Stimulated activated effector memory CD8-positive, alpha-beta T cell treated with anti-CD3 and anti-CD28 coated beads, Interleukin-12 subunit alpha, Interleukin-12 subunit beta, amount 100 ng/mL, for 72 hours (primary cell): ENCODE data around the gene NAGA.
"Not testable (repeated sequence)": the region's sequence is repeated elsewhere in the genome, so short reads cannot be mapped to it uniquely, and the experiment has no call there.

Source experiments
- ATAC-seq: fragments of 150-1000 bp; cut with Tn5 transposase; 2 replicates; pipeline ENCODE4 v1.10.0; 2021
- DNase-seq, 2 donors: peaks; one replicate each; pipeline ENCODE4 v3.0.0; 2021 to 2022; ENCODE audit warnings: low spot score in 2 of 2
- H3K27ac Mint-ChIP-seq: one replicate; pipeline ENCODE4 v1.8.0; 2022; ENCODE audit warnings: mild to moderate bottlenecking, mixed read lengths
- H3K36me3 Mint-ChIP-seq: one replicate; pipeline ENCODE4 v1.8.0; 2022; ENCODE audit warnings: mild to moderate bottlenecking, mixed read lengths
- H3K4me1 Mint-ChIP-seq: one replicate; pipeline ENCODE4 v1.8.0; 2022; ENCODE audit warnings: mixed read lengths
- H3K4me3 Mint-ChIP-seq: one replicate; pipeline ENCODE4 v1.8.0; 2022; ENCODE audit warnings: mild to moderate bottlenecking, mixed read lengths
- H3K9me3 Mint-ChIP-seq: one replicate; pipeline ENCODE4 v1.8.0; 2022; ENCODE audit warnings: mixed read lengths

Gene NAGA

DNA sequence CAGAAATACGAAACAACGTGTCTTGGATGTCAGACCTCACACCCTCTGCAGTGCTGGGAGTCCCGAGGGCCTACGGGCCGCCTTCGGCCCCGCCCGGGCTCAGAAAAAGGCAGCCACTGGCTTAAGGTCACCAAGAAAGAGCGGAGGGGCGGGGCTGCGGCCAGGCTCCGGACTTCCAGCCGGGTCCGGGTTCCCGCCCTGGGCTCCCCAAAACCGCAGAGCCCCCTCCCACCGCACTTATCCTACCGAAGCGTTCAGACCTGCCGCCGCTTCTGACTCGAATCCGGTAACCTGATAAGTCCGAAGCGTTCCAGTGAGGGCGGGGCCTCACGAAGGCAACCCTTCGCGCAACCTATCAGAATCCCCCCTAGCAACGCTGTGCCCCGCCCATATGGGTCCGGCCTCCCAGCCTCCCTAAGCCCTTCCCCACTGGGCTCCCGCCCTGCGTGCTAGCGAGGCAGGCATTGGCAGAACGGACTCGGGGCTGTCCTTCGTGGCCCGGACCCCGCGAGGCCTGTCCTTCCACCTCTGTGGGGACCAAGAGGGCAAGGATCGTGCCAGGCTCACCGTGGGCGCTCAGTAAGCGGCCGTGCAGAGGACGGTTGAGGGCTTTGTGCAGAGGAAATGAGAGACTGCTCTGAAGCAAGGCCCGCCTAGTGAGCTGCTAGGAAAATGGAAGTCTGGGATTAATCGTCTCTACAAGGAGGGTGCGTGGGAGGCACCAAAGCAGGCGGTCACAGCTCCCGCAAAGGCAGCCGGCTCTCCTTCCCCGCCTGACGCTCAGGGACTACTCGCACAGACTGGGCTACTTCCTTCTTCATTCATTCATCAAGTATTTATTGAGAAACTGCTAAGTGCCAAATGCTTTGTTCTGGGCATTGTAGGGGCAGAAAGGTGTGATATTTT lies at the start of gene NAGA:
Gene NAGA, minus strand, starts transcription at position 296 of the 906 bp plus-strand sequence. CDS start 515 bp downstream, outside the sequence.
- Mint-ChIP-seq H3K9me3 (no peaks in the 10 kb centered on the region), H3K4me1 (peaks cover 40% of the 10 kb centered on the region), H3K36me3 (peaks cover 13% of the 10 kb centered on the region), H3K4me3 (peak within 1 kb of the TSS; percentile 88), H3K27ac (peak within 1 kb of the TSS; percentile 93)
- ATAC-seq (peak; percentile 97), DNase-seq (peak; percentile 81 to 96)

DNA sequence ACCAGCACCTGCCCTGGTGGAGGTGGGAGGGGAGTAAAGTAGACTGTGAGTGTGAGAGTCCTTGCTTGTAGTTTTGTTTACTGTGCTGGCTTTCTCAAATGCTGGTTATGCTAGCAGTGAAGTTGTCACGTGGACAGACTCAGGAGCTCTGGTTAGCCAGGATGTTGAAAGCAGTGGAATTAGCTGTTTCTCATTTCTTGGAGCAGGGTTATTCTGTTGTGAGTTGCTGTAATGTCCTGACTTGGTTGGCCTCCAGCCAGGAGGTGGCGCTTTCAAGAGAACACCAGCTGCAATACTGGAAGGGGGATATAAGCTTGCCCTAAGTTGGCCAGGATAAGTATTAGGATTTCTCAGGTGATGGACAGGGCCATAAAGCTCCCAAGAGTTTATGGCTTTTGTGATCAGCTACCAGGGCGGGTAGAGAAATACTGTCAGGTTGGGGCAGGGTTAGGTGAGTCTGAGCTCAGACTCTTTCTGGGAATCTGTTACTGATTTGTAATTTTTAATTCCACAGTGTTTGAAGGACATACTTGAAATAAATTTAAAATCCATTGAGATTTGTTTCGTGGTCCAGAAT lies 46.3 kb upstream of the NAGA start:
- H3K9me3 Mint-ChIP-seq, result peaks cover 6% of the 10 kb centered on the region
- ATAC-seq, result no peak
- H3K4me1 Mint-ChIP-seq, result peaks cover 31% of the 10 kb centered on the region
- DNase-seq, result no peak
- no peaks in the 10 kb centered on the region for H3K36me3 Mint-ChIP-seq
- H3K27ac Mint-ChIP-seq, result no peak overlapping the region
- no peak overlapping the region for H3K4me3 Mint-ChIP-seq

DNA sequence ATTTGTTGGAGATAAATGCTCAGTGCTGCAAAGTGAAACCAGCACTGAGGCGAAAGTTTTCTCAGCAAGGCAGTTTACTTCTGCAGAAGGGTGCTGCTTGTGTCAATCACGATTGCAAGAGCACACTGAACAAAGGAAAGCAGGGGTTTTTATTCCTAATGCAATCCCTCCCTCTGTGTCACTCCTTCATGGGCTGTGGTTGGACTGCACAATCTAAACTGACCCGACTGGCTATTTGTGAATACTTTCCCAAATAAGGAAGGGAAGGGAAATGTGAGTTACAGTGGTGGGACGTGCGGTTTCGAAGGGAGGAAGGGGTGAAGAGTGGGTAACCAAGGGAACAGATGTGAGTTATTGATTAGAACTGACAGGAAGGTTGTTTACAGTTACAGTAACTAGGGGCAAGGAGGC lies 44.8 kb upstream of the NAGA start:
- H3K27ac Mint-ChIP-seq, ATAC-seq, H3K4me3 Mint-ChIP-seq, H3K9me3 Mint-ChIP-seq, DNase-seq, H3K36me3 Mint-ChIP-seq: not testable (repeated sequence)
- H3K4me1 Mint-ChIP-seq, result peaks cover 19% of the 10 kb centered on the region

DNA sequence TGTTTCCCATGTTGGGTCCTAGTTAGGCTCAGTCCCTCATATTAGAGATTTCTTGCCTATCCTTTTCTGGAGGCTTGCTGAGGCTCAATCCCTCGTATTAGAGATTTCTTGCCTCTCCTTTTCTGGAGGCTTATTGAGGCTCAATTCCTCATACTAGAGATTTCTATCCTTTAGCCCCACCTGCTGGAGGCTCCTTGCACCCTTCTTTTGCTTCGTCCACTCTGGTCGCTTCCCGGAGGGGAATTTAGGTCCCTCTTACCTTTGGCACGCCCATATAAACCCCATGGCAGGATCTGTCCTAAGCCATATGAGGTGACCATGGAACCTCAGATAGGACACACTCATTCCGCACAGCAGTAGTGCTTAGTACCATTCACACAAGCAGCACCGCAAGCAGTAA lies 44.1 kb upstream of the NAGA start:
- ATAC-seq (no peak), DNase-seq (no peak)
- no peak overlapping the region for H3K4me3 Mint-ChIP-seq
- peaks cover 12% of the 10 kb centered on the region for H3K4me1 Mint-ChIP-seq
- no peaks in the 10 kb centered on the region for H3K36me3 Mint-ChIP-seq
- H3K27ac Mint-ChIP-seq, result no peak overlapping the region
- peaks cover 6% of the 10 kb centered on the region for H3K9me3 Mint-ChIP-seq

DNA sequence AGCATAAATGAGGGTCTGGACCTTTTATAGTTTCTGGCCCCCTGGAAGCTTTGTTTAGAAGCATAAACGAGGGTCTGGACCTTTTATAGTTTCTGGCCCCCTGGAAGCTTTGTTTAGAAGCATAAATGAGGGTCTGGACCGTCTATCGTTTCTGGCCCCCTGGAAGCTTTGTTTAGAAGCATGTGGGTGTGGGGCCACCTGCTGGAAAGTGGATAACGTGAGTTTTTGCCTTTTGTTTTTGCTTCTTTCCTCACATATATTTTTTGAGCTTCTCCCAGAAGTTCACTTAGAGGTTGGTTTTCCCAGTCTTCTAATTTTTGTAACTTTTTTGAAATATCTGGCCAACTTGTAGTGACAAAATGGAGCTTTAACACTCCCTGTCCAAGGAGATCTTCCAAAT lies 42.2 kb upstream of the NAGA start:
- not testable (repeated sequence) for H3K4me1 Mint-ChIP-seq, H3K27ac Mint-ChIP-seq, ATAC-seq, H3K9me3 Mint-ChIP-seq, DNase-seq, H3K4me3 Mint-ChIP-seq, H3K36me3 Mint-ChIP-seq

DNA sequence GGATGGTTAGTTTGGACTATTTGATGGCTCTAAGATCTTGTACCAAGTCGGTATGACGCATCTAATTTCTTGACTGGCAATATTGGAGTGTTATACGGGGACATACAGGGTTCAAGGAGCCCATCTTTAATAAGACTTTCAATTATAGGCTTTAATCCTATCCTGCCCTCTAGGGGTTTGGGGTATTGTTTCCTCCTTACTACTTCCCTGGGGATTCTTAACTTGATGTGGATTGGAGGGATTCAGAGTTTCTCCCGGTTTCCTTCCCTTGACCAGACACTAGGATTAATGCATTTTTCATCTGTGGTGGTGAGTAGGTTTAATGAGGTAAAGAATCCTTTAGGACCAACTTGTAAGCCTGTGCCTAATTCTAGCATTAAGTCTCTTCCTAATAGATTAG lies 41.2 kb upstream of the NAGA start:
- no peaks in the 10 kb centered on the region for H3K36me3 Mint-ChIP-seq
- DNase-seq, result no peak
- no peak overlapping the region for H3K4me3 Mint-ChIP-seq
- H3K4me1 Mint-ChIP-seq, result no peaks in the 10 kb centered on the region
- peaks cover 6% of the 10 kb centered on the region for H3K9me3 Mint-ChIP-seq
- peak overlapping the region; percentile 32 for H3K27ac Mint-ChIP-seq
- no peak for ATAC-seq

DNA sequence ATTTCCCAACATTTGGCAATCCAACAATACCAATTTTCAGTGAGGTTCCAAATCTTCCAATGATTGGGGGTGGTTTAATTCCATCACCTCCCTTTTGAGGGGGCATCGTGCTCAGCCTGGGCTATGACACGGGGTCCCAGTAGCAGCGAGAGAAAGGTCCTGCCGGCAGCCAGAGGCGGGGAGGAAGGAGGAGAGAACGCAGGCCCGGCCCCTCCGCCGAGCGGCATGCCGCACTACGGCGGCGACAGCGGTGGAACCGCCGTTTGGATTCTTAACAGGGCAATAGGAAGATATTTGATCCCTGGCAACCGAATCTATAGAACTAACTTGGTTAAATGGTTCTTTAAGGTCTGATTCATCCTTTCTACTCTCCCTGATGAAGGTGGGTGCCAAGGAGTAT lies 38.2 kb upstream of the NAGA start:
- H3K4me3 Mint-ChIP-seq, result no peak overlapping the region
- ATAC-seq (no peak), DNase-seq (no peak)
- no peak overlapping the region for H3K27ac Mint-ChIP-seq
- H3K4me1 Mint-ChIP-seq, result no peaks in the 10 kb centered on the region
- H3K9me3 Mint-ChIP-seq, result no peaks in the 10 kb centered on the region
- H3K36me3 Mint-ChIP-seq, result no peaks in the 10 kb centered on the region

DNA sequence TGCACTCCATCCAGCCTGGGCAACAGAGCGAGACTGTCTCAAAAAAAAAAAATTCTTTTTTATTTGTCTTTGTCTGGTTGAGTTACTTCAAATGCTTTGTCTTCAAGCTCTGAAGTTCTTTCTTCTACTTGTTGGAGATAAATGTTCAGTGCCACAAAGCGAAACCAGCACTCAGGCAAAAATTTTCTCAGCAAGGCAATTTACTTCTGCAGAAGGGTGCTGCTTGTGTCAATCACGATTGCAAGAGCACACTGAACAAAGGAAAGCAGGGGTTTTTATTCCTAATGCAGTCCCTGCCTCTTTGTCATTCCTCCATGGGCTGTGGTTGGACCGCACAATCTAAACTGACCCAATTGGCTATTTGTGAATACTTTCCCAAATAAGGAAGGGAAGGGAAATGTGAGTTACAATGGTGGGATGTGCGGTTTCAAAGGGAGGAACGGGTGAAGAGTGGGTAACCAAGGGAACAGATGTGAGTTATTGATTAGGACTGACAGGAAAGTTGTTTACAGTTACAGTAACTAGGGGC lies 33.8 kb upstream of the NAGA start:
- H3K27ac Mint-ChIP-seq, DNase-seq, H3K4me1 Mint-ChIP-seq, H3K36me3 Mint-ChIP-seq, H3K4me3 Mint-ChIP-seq, ATAC-seq, H3K9me3 Mint-ChIP-seq: not testable (repeated sequence)

DNA sequence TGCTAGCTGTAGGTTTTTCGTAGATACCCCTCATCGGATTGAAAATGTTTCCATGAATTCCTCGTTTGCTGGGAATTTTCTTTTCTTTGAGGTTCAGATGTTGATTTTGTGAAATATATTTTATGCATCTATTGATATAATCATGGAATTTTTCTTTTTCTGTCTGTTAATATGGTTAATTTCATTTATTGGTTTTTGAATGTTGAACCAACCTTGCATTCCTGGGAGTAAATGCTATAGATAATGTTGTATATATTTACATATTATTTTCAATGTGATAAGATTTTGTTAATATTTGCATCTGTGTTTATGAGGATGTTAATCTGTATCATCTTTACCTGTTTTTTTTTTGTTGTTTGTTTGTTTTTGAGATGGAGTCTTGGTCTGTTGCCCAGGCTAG lies 30.6 kb upstream of the NAGA start:
- Mint-ChIP-seq H3K36me3 (peaks cover 10% of the 10 kb centered on the region), H3K4me3 (no peak overlapping the region), H3K27ac (no peak overlapping the region), H3K9me3 (peaks cover 9% of the 10 kb centered on the region), H3K4me1 (no peaks in the 10 kb centered on the region)
- DNase-seq (no peak), ATAC-seq (no peak)

DNA sequence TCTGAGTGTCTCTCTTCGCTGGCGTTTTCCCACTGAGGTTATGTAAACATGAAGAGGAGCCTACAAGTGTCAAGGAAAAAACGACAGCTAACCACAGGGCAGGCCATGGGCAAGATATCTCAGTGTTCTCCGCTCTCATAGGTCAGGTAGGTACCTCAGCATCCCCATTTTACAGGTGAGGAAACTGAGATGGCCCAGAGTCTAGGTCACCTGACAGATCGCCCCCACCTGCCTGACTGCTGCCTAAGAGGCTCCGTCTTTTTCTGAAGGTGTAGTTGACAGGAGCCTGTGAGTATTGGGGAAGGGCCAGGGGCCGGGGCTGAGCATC lies 20.8 kb upstream of the NAGA start:
- Mint-ChIP-seq H3K27ac (peak overlapping the region; percentile 98), H3K4me3 (peak overlapping the region; percentile 94), H3K36me3 (peaks cover 42% of the 10 kb centered on the region), H3K9me3 (no peaks in the 10 kb centered on the region), H3K4me1 (peaks cover 15% of the 10 kb centered on the region)
- DNase-seq (no peak), ATAC-seq (no peak)

DNA sequence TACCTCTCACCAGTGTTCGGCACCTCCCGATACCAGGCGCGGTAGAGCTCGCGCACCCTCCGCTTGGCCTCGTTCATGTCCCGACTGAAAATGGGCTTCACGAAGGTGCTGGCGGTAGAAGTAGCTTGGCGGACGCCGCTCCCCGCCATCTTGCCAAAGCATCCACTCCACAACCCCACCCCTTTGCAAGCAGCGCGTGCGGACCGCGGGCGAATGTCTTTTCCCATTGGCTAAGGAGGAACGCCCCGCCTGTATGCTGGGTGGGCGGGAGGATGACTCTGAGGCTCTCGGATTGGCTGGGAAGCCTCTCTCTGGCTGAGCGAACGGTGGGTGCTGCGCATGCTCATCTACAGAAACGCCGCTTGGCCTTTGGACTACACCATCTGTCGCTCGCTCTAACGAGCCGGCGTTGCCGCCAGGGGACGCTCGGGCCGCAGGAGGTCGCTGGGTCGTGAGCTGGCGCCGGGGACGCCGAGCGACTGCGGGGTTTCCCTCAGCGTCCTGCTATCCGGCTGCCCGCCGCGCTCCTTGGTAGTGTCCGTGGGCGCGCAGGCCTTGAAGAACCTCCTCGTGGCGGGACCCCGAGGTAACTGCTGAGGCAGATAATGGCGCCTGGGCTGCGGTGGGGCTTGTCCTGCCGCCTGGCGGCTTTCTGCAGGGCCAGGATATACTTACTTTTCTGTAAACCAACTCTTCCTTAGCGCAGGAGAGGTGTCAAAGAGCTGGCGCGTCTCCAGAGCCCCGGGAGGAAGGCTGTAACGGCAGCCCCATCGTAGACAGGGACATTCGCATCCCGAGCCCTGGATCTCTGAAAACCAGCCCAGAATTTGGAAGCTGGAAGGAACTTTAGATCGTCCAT lies 20.2 kb upstream of the NAGA start, which contains the start of gene NDUFA6:
Gene NDUFA6, minus strand, starts transcription at position 177 of the 859 bp plus-strand sequence. Its CDS starts 28 bp downstream, at position 149.
- peak; percentile 95 for ATAC-seq
- DNase-seq, result peak; percentile 90 to 97
- Mint-ChIP-seq H3K27ac (peak within 1 kb of the TSS; percentile 98), H3K4me3 (peak within 1 kb of the TSS; percentile 94), H3K9me3 (no peaks in the 10 kb centered on the region), H3K4me1 (peaks cover 15% of the 10 kb centered on the region), H3K36me3 (peaks cover 47% of the 10 kb centered on the region)

DNA sequence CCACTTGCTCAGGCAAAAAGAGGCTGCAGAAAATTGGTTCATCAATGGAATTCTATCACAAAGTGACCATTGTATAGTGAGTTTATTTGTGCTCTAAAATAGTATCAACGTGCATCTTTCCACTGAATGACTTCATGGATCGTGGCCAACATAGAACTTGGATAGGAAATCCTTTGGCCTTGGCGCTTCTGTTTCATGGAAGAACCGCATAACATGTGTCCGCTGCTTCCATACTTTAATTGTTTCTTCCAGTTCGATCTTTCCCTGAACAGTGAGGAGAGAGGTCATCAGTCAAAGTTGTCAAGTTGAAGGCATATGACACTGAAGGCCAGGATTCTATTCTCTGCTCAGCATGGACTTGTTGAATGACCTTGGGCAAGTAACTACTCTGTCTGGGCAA lies 15.4 kb upstream of the NAGA start:
- Mint-ChIP-seq H3K36me3 (peaks cover 93% of the 10 kb centered on the region), H3K9me3 (no peaks in the 10 kb centered on the region), H3K4me3 (no peak overlapping the region), H3K4me1 (peaks cover 30% of the 10 kb centered on the region), H3K27ac (no peak overlapping the region)
- no peak for DNase-seq
- no peak for ATAC-seq

DNA sequence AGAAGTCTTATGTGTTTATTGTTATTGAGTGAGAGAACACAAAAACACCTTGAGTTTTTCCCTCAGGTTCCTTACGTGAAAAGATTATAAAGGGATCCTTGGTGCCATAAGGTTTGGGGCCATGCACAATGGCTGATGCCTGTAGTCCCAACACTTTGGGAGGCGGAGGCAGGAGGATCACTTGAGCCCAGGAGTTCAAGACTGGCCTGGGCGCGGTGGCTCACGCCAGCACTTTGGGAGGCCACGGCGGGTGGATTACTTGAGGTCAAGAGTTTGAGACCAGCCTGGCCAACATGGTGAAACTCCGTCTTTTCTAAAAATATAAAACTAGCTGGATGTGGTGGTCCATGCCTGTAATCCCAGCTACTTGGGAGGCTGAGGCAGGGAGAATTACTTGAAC lies 14.3 kb upstream of the NAGA start:
- ATAC-seq (no peak), DNase-seq (no peak)
- Mint-ChIP-seq H3K4me3 (no peak overlapping the region), H3K4me1 (peaks cover 28% of the 10 kb centered on the region), H3K36me3 (peaks cover 85% of the 10 kb centered on the region), H3K9me3 (no peaks in the 10 kb centered on the region), H3K27ac (no peak overlapping the region)

DNA sequence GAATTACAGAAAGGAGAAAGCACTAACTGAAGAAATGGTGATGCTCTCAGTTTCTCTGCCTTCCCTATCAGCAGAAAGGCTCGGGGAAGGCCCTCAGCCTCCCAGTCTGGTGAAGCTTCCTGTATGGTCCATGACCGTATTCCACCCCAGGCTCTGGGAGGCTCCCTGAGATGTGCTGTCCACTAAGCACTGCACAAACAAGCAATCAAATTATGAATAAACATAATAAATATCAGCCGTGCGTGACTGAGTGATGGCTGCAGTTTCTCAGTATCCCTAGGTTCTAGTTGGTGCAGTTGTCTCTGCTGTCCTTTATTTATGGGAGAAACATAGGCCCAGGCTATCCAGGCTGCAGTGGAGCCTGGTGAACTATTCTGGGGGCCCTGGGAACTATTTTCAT lies 12.5 kb upstream of the NAGA start:
- DNase-seq (no peak), ATAC-seq (no peak)
- peaks cover 79% of the 10 kb centered on the region for H3K36me3 Mint-ChIP-seq
- H3K4me1 Mint-ChIP-seq, result peaks cover 25% of the 10 kb centered on the region
- peak overlapping the region; percentile 48 for H3K27ac Mint-ChIP-seq
- no peaks in the 10 kb centered on the region for H3K9me3 Mint-ChIP-seq
- no peak overlapping the region for H3K4me3 Mint-ChIP-seq

DNA sequence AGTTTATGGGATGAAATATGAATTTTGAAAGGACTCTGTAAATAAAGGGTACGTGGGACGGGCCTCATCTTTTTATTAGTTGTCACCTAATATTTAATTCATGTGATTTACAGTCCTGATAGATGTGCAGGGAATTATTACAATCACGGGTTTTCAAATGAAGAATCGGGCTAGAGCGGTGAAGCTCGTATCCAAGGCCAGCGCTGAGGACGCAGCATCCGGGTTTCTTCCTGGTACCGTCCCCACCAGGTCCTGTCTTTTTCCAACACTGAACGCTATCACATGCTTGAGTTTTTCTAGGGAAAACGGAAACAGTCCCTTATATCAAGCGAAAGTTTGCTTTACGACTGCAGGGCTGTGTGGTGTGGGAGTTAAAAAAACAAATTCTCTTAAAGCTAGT lies 9.7 kb upstream of the NAGA start:
- peak overlapping the region; percentile 82 for H3K4me3 Mint-ChIP-seq
- no peak for ATAC-seq
- peaks cover 54% of the 10 kb centered on the region for H3K36me3 Mint-ChIP-seq
- H3K27ac Mint-ChIP-seq, result peak overlapping the region; percentile 100
- H3K4me1 Mint-ChIP-seq, result peaks cover 26% of the 10 kb centered on the region
- no peak for DNase-seq
- no peaks in the 10 kb centered on the region for H3K9me3 Mint-ChIP-seq
